Upper lobe of left lung (tissue), 4 donors: Measurements from ENCODE around the gene TRIM9.

ENCODE experiments used
- CTCF ChIP-seq, 6 experiments: fragments of 450-650 bp in 4 of 6; fragments of 200-600 bp in 2 of 6; sonication (generic) in 2 of 6; IDR thresholded peaks; one replicate each; pipeline ENCODE4 v1.5.1; 2016 to 2019; ENCODE audit warnings: antibody characterized with exemption in 6 of 6
- EP300 ChIP-seq, 4 donors: sonication (generic); formaldehyde crosslinking; IDR thresholded peaks; one replicate each; pipeline ENCODE4 v1.5.1; 2017; ENCODE audit warnings: antibody characterized with exemption in 4 of 4, control low read depth in 2 of 4
- POLR2A ChIP-seq, 4 donors: fragments of 450-650 bp; IDR thresholded peaks; one replicate each; pipeline ENCODE4 v1.5.1; 2016 to 2017; ENCODE audit warnings: antibody characterized with exemption in 4 of 4, mild to moderate bottlenecking in 2 of 4
- POLR2AphosphoS5 ChIP-seq, 2 donors: sonication (generic); formaldehyde crosslinking; IDR thresholded peaks; one replicate each; pipeline ENCODE4 v1.5.1; 2017; ENCODE audit warnings: antibody characterized with exemption in 2 of 2

GRCh38 chr14:51059032-51059431 lies 35.9 kb downstream of the TRIM9 start:
- TF ChIP-seq POLR2AphosphoS5 (IDR thresholded peaks at IDR 0.05) (no peak), CTCF (IDR thresholded peaks at IDR 0.05) (no peak), POLR2A (IDR thresholded peaks at IDR 0.05) (no peak), EP300 (IDR thresholded peaks at IDR 0.05) (no peak)
